Progenitor cell of endocrine pancreas (in vitro differentiated cells): ENCODE measurements around the gene ACSF2. TPM values are rescaled to one million over a fixed set of nuclear protein-coding genes. Genes with fewer than 3 reads are reported as not detected.

Source experiments
- DNase-seq: peaks from one replicate; pipeline ENCODE4 v3.0.0; 2021; ENCODE audit warnings: low spot score; ENCODE audit not compliant: unreplicated experiment
- H3K27ac Mint-ChIP-seq: 2 replicates; pipeline ENCODE4 v1.8.0; 2021; ENCODE audit warnings: mild to moderate bottlenecking, moderate library complexity, mixed read lengths
- H3K27me3 Mint-ChIP-seq: 2 replicates; pipeline ENCODE4 v1.8.0; 2021; ENCODE audit warnings: mixed read lengths
- H3K36me3 Mint-ChIP-seq: 2 replicates; pipeline ENCODE4 v1.8.0; 2022; ENCODE audit warnings: mixed read lengths; ENCODE audit not compliant: insufficient read depth
- H3K4me1 Mint-ChIP-seq: 2 replicates; pipeline ENCODE4 v1.8.0; 2021; ENCODE audit warnings: low read depth, mixed read lengths
- H3K4me3 Mint-ChIP-seq: 2 replicates; pipeline ENCODE4 v1.8.0; 2021; ENCODE audit warnings: low read depth, mild to moderate bottlenecking, moderate library complexity, mixed read lengths
- H3K9me3 Mint-ChIP-seq: 2 replicates; pipeline ENCODE4 v1.8.0; 2021; ENCODE audit warnings: low read depth, mixed read lengths
- CTCF ChIP-seq: fragments of 200-600 bp; sonication (generic); IDR thresholded peaks from one replicate; pipeline ENCODE4 v1.5.0; 2021; ENCODE audit warnings: antibody characterized with exemption, mild to moderate bottlenecking; ENCODE audit not compliant: unreplicated experiment
- total RNA-seq: library from RNA; stranded (reverse); gene quantifications from 2 replicates; pipeline ENCODE4 v1.2.1, GENCODE V29; 2021

The ACSF2 gene
- total RNA-seq, 1 donor from 2014 or later, result 72.6 TPM

DNA sequence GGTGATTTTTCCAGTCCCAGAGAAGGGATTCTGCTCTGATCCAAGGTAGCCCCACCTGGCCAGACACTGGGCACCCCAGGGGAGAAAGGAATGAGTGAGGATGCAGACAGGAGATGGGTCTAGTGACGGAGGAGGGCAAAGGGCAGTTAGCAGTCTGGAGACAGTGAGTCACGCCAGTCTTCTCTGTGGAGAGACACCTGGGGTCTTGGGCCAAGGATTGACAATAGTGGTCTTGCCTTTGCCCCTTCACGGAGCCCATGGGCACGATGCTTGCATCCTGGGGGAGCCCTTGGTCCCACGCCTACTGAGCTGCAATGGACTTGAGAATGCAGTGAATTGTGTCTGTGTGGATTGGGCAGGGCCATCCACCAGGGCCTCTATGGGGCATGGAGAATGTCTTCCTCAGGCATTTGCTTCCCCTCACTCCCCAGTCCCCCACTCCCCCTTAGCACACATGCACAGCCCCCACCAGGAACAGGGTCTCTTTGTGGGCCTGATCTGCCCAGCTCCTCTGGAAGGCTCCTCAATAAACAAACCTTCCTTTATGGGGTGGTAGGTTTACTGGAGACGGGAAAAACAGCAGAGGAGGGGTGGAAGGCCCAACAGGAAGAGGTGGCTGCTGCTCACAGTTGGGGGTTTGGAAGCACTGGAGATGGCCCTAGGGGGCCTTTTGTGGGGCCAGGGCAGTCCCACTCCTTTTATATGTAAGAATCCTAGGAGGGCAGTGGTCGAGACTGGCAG is 41.3 kb downstream of the ACSF2 start:
- H3K36me3 Mint-ChIP-seq, result peaks cover 9% of the 10 kb centered on the region
- TF ChIP-seq CTCF, result no peak
- no peaks in the 10 kb centered on the region for H3K9me3 Mint-ChIP-seq
- H3K4me1 Mint-ChIP-seq, result peaks cover 1% of the 10 kb centered on the region
- H3K4me3 Mint-ChIP-seq, result no peak overlapping the region
- no peak overlapping the region for H3K27ac Mint-ChIP-seq
- H3K27me3 Mint-ChIP-seq, result peaks cover 22% of the 10 kb centered on the region
- no peak for DNase-seq

- H3K27ac Mint-ChIP-seq, result no peak overlapping the region
- H3K36me3 Mint-ChIP-seq, result peaks cover 8% of the 10 kb centered on the region
- no peaks in the 10 kb centered on the region for H3K9me3 Mint-ChIP-seq
- peaks cover 1% of the 10 kb centered on the region for H3K4me1 Mint-ChIP-seq
- TF ChIP-seq CTCF, result no peak
- H3K4me3 Mint-ChIP-seq, result peak overlapping the region; percentile 35
- peaks cover 22% of the 10 kb centered on the region for H3K27me3 Mint-ChIP-seq
- no peak for DNase-seq
Observed at GRCh38 chr17:50467855-50468303, 41.9 kb downstream of the ACSF2 start.

GRCh38 chr17:50468304-50469207 is 42.5 kb downstream of the ACSF2 start, which contains the start of gene CHAD:
Gene CHAD (minus strand): TSS chr17:50468880. CDS start chr17:50468813, 67 bp downstream.
- DNase-seq, result no peak
- no peaks in the 10 kb centered on the region for H3K9me3 Mint-ChIP-seq
- peaks cover 9% of the 10 kb centered on the region for H3K36me3 Mint-ChIP-seq
- peaks cover 22% of the 10 kb centered on the region for H3K27me3 Mint-ChIP-seq
- no peak within 1 kb of the TSS for H3K27ac Mint-ChIP-seq
- TF ChIP-seq CTCF, result no peak
- H3K4me3 Mint-ChIP-seq, result peak within 1 kb of the TSS; percentile 35
- H3K4me1 Mint-ChIP-seq, result peaks cover 1% of the 10 kb centered on the region

GRCh38 chr17:50469208-50469605 is 43.2 kb downstream of the ACSF2 start:
- TF ChIP-seq CTCF, result no peak

GRCh38 chr17:50469671-50470305 is 43.8 kb downstream of the ACSF2 start:
- H3K9me3 Mint-ChIP-seq, result no peaks in the 10 kb centered on the region
- H3K27me3 Mint-ChIP-seq, result peaks cover 24% of the 10 kb centered on the region
- no peak overlapping the region for H3K27ac Mint-ChIP-seq
- peaks cover 1% of the 10 kb centered on the region for H3K4me1 Mint-ChIP-seq
- TF ChIP-seq CTCF, result no peak
- no peak for DNase-seq
- no peak overlapping the region for H3K4me3 Mint-ChIP-seq
- peaks cover 12% of the 10 kb centered on the region for H3K36me3 Mint-ChIP-seq

More at GRCh38 chr17:50469208-50469605, 43.2 kb downstream of the ACSF2 start:
- H3K36me3 Mint-ChIP-seq, result peaks cover 12% of the 10 kb centered on the region
- H3K27ac Mint-ChIP-seq, result no peak overlapping the region
- no peak overlapping the region for H3K4me3 Mint-ChIP-seq
- H3K4me1 Mint-ChIP-seq, result peaks cover 1% of the 10 kb centered on the region
- H3K9me3 Mint-ChIP-seq, result no peaks in the 10 kb centered on the region
- H3K27me3 Mint-ChIP-seq, result peaks cover 24% of the 10 kb centered on the region
- DNase-seq, result no peak
